ENCODE results near the gene EHMT1. TPM values are rescaled to one million over a fixed set of nuclear protein-coding genes. Genes with fewer than 3 reads are reported as not detected.

Gene EHMT1
- total RNA-seq, 1 donor from 2014 or later, result 64.5 TPM

DNA sequence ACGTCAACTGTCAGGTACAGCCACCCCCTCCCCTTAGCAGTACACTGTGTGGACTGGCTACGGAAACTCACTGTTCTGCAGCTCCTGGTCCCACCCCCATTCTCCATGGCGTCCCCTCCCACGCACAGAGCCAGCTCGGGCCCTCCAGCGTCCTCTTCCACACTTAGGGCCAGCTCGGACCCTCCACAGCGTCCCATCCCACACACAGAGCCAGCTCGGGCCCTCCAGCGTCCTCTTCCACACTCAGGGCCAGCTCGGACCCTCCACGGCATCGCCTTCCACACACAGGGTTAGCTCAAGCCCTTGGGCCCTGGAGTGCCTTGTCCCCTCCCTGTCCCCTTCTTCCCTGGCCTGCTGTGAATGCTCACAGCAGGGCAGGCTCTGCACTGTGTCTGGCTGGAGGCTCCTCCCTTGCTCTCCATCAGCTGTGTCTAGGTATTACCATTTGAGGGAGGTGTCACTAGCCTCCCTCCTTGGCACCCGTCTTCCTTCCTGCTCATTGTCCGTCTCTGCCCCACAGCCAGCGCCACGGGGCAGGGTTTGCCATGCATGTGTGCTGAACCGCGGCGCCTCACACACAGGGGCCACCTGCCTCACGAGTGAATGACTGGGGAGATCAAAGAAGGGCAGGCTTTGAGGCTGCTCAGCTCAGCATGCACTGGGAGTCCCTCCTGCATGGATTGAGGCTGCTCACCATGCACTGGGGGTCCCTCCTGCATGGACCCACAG is 180.3 kb downstream of the EHMT1 start:
- no peaks in the 10 kb centered on the region for H3K9me3 ChIP-seq (ENCODE audit: insufficient read depth, low read depth, low read length)
- no peak overlapping the region for H3K27ac ChIP-seq (ENCODE audit: low read depth, low read length)
- H3K4me1 Mint-ChIP-seq (ENCODE audit: low read depth, unreplicated experiment), result no peaks in the 10 kb centered on the region
- no peaks in the 10 kb centered on the region for H3K79me2 ChIP-seq (ENCODE audit: insufficient read depth, low read length)
- peaks cover 16% of the 10 kb centered on the region for H3K36me3 ChIP-seq (ENCODE audit: insufficient read depth, low read length)
- TF ChIP-seq, protein P1, sequence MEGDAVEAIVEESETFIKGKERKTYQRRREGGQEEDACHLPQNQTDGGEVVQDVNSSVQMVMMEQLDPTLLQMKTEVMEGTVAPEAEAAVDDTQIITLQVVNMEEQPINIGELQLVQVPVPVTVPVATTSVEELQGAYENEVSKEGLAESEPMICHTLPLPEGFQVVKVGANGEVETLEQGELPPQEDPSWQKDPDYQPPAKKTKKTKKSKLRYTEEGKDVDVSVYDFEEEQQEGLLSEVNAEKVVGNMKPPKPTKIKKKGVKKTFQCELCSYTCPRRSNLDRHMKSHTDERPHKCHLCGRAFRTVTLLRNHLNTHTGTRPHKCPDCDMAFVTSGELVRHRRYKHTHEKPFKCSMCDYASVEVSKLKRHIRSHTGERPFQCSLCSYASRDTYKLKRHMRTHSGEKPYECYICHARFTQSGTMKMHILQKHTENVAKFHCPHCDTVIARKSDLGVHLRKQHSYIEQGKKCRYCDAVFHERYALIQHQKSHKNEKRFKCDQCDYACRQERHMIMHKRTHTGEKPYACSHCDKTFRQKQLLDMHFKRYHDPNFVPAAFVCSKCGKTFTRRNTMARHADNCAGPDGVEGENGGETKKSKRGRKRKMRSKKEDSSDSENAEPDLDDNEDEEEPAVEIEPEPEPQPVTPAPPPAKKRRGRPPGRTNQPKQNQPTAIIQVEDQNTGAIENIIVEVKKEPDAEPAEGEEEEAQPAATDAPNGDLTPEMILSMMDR (IDR thresholded peaks at IDR 0.05; ENCODE audit: insufficient read depth, low read depth, low read length), result no peak
- no peak for TF ChIP-seq EZH2 (IDR thresholded peaks at IDR 0.05; ENCODE audit: insufficient read depth, low read length)
- DNase-seq (ENCODE audit: low read depth), result no peak
- no peak for FAIRE-seq
- H3K4me3 Mint-ChIP-seq (ENCODE audit: unreplicated experiment), result no peak overlapping the region
- peak overlapping the region; percentile 53 for H3K27ac Mint-ChIP-seq (ENCODE audit: unreplicated experiment)
- H3K4me3 ChIP-seq (ENCODE audit: insufficient read depth, low read depth, low read length), result no peak overlapping the region
- peaks cover 2% of the 10 kb centered on the region for H3K9me3 Mint-ChIP-seq (ENCODE audit: unreplicated experiment)
- no peak overlapping the region for H2AFZ ChIP-seq (ENCODE audit: low read depth, low read length)
- no peak overlapping the region for H3K4me2 ChIP-seq (ENCODE audit: low read length)
- peaks cover 23% of the 10 kb centered on the region for H3K36me3 Mint-ChIP-seq (ENCODE audit: low read depth, unreplicated experiment)
- no peaks in the 10 kb centered on the region for H3K27me3 ChIP-seq (ENCODE audit: insufficient read depth, low read length)
- no peaks in the 10 kb centered on the region for H3K4me1 ChIP-seq (ENCODE audit: insufficient read depth, low read length)
- H4K20me1 ChIP-seq (ENCODE audit: insufficient read depth, low read length), result no peaks in the 10 kb centered on the region
- no peak overlapping the region for H3K9ac ChIP-seq (ENCODE audit: low read length)
- H3K27me3 Mint-ChIP-seq (ENCODE audit: low read depth, unreplicated experiment), result no peaks in the 10 kb centered on the region

- no peak overlapping the region for H3K9ac ChIP-seq (ENCODE audit: low read length)
- no peaks in the 10 kb centered on the region for H3K79me2 ChIP-seq (ENCODE audit: insufficient read depth, low read length)
- Mint-ChIP-seq H3K27me3 (ENCODE audit: low read depth, unreplicated experiment) (no peaks in the 10 kb centered on the region), H3K4me3 (ENCODE audit: unreplicated experiment) (no peak overlapping the region), H3K36me3 (ENCODE audit: low read depth, unreplicated experiment) (peaks cover 26% of the 10 kb centered on the region), H3K27ac (ENCODE audit: unreplicated experiment) (peak overlapping the region; percentile 53), H3K9me3 (ENCODE audit: unreplicated experiment) (peaks cover 2% of the 10 kb centered on the region), H3K4me1 (ENCODE audit: low read depth, unreplicated experiment) (no peaks in the 10 kb centered on the region)
- no peak overlapping the region for H3K27ac ChIP-seq (ENCODE audit: low read depth, low read length)
- no peak overlapping the region for H3K4me2 ChIP-seq (ENCODE audit: low read length)
- no peaks in the 10 kb centered on the region for H3K9me3 ChIP-seq (ENCODE audit: insufficient read depth, low read depth, low read length)
- no peak for DNase-seq (ENCODE audit: low read depth)
- peaks cover 16% of the 10 kb centered on the region for H3K36me3 ChIP-seq (ENCODE audit: insufficient read depth, low read length)
- H4K20me1 ChIP-seq (ENCODE audit: insufficient read depth, low read length), result no peaks in the 10 kb centered on the region
- no peak overlapping the region for H3K4me3 ChIP-seq (ENCODE audit: insufficient read depth, low read depth, low read length)
- no peak for TF ChIP-seq EZH2 (IDR thresholded peaks at IDR 0.05; ENCODE audit: insufficient read depth, low read length)
- TF ChIP-seq, protein P1 (IDR thresholded peaks at IDR 0.05; ENCODE audit: insufficient read depth, low read depth, low read length), result no peak
- H3K4me1 ChIP-seq (ENCODE audit: insufficient read depth, low read length), result no peaks in the 10 kb centered on the region
- no peak for FAIRE-seq
- H2AFZ ChIP-seq (ENCODE audit: low read depth, low read length), result no peak overlapping the region
- H3K27me3 ChIP-seq (ENCODE audit: insufficient read depth, low read length), result no peaks in the 10 kb centered on the region
Measured at GRCh38 chr9:137799630-137799983, 180.8 kb downstream of the EHMT1 start.

Measured in astrocyte (in vitro differentiated cells and primary cell).